Endothelial cell (in vitro differentiated cells): ENCODE data around the gene UBE3A. TPM values are rescaled to one million over a fixed set of nuclear protein-coding genes. Genes with fewer than 3 reads are reported as not detected.

Experiments used
- DNase-seq: peaks from one replicate; pipeline ENCODE4 v3.0.0; 2021; ENCODE audit warnings: low spot score
- H3K27ac Mint-ChIP-seq: one replicate; pipeline ENCODE4 v1.8.0; 2021; ENCODE audit warnings: mixed read lengths, inconsistent platforms; ENCODE audit not compliant: unreplicated experiment
- H3K27me3 Mint-ChIP-seq: one replicate; pipeline ENCODE4 v1.8.0; 2021; ENCODE audit warnings: mild to moderate bottlenecking, moderate library complexity, mixed read lengths, inconsistent platforms; ENCODE audit not compliant: unreplicated experiment
- H3K36me3 Mint-ChIP-seq: one replicate; pipeline ENCODE4 v1.8.0; 2021; ENCODE audit warnings: mild to moderate bottlenecking, low read depth, mixed read lengths, inconsistent platforms; ENCODE audit not compliant: unreplicated experiment
- H3K4me1 Mint-ChIP-seq: one replicate; pipeline ENCODE4 v1.8.0; 2021; ENCODE audit warnings: mild to moderate bottlenecking, mixed read lengths, inconsistent platforms; ENCODE audit not compliant: unreplicated experiment
- H3K4me3 Mint-ChIP-seq: one replicate; pipeline ENCODE4 v1.8.0; 2021; ENCODE audit warnings: mild to moderate bottlenecking, mixed read lengths, inconsistent platforms; ENCODE audit not compliant: unreplicated experiment
- H3K9me3 Mint-ChIP-seq: one replicate; pipeline ENCODE4 v1.8.0; 2021; ENCODE audit warnings: mixed read lengths, inconsistent platforms; ENCODE audit not compliant: unreplicated experiment
- CTCF ChIP-seq: fragments of 200-600 bp; sonication (generic); IDR thresholded peaks from one replicate; pipeline ENCODE4 v1.5.0; 2021; ENCODE audit warnings: antibody characterized with exemption; ENCODE audit not compliant: unreplicated experiment
- total RNA-seq: library from RNA; stranded (reverse); fragmentation: NEBNext Ultra II Directional; extraction: Animal tissue kit (Norgen Biotek cat#: 25700); gene quantifications from one replicate; pipeline ENCODE4 v1.2.1, GENCODE V29; 2021; ENCODE audit not compliant: unreplicated experiment

The UBE3A gene
- total RNA-seq, 1 donor from 2014 or later, result 102 TPM

- H3K4me1 Mint-ChIP-seq, result no peaks in the 10 kb centered on the region
- TF ChIP-seq CTCF, result no peak
- H3K36me3 Mint-ChIP-seq, result peaks cover 13% of the 10 kb centered on the region
- no peaks in the 10 kb centered on the region for H3K9me3 Mint-ChIP-seq
- peaks cover 4% of the 10 kb centered on the region for H3K27me3 Mint-ChIP-seq
- DNase-seq, result no peak
- H3K4me3 Mint-ChIP-seq, result no peak overlapping the region
- no peak overlapping the region for H3K27ac Mint-ChIP-seq
Observed at GRCh38 chr15:25329696-25330095, 109.1 kb downstream of the UBE3A start.

GRCh38 chr15:25327686-25328085, 111.1 kb downstream of the UBE3A start:
- H3K27me3 Mint-ChIP-seq, result peaks cover 4% of the 10 kb centered on the region
- no peak overlapping the region for H3K4me3 Mint-ChIP-seq
- H3K9me3 Mint-ChIP-seq, result no peaks in the 10 kb centered on the region
- H3K4me1 Mint-ChIP-seq, result no peaks in the 10 kb centered on the region
- no peak for TF ChIP-seq CTCF
- H3K27ac Mint-ChIP-seq, result no peak overlapping the region
- DNase-seq, result no peak
- peaks cover 19% of the 10 kb centered on the region for H3K36me3 Mint-ChIP-seq

- H3K4me3 Mint-ChIP-seq, result no peak overlapping the region
- no peak for TF ChIP-seq CTCF
- DNase-seq, result no peak
- no peak overlapping the region for H3K27ac Mint-ChIP-seq
- no peaks in the 10 kb centered on the region for H3K4me1 Mint-ChIP-seq
- peaks cover 11% of the 10 kb centered on the region for H3K36me3 Mint-ChIP-seq
- H3K27me3 Mint-ChIP-seq, result no peaks in the 10 kb centered on the region
- peaks cover 6% of the 10 kb centered on the region for H3K9me3 Mint-ChIP-seq
Observed at GRCh38 chr15:25325187-25325586, 113.6 kb downstream of the UBE3A start.

- H3K27ac Mint-ChIP-seq, result no peak overlapping the region
- DNase-seq, result no peak
- no peak for TF ChIP-seq CTCF
- H3K4me3 Mint-ChIP-seq, result no peak overlapping the region
- H3K4me1 Mint-ChIP-seq, result no peaks in the 10 kb centered on the region
- no peaks in the 10 kb centered on the region for H3K27me3 Mint-ChIP-seq
- peaks cover 11% of the 10 kb centered on the region for H3K36me3 Mint-ChIP-seq
- H3K9me3 Mint-ChIP-seq, result peaks cover 6% of the 10 kb centered on the region
Observed at GRCh38 chr15:25323420-25323819, 115.4 kb downstream of the UBE3A start.

GRCh38 chr15:25287823-25288222, 151.0 kb downstream of the UBE3A start:
- no peaks in the 10 kb centered on the region for H3K4me1 Mint-ChIP-seq
- no peak for TF ChIP-seq CTCF
- H3K9me3 Mint-ChIP-seq, result no peaks in the 10 kb centered on the region
- H3K27me3 Mint-ChIP-seq, result no peaks in the 10 kb centered on the region
- H3K27ac Mint-ChIP-seq, result no peak overlapping the region
- DNase-seq, result no peak
- no peak overlapping the region for H3K4me3 Mint-ChIP-seq
- no peaks in the 10 kb centered on the region for H3K36me3 Mint-ChIP-seq
